Measurements from ENCODE around the gene PLEKHM2. TPM values are rescaled to one million over a fixed set of nuclear protein-coding genes. Genes with fewer than 3 reads are reported as not detected.

Gene PLEKHM2
- total RNA-seq, 1 experiment from 2014 or later = 33.3 TPM

- no peaks in the 10 kb centered on the region for H3K27me3 ChIP-seq (replicated peaks; ENCODE audit: control insufficient read depth, insufficient read depth, low read length)
- Mint-ChIP-seq H3K36me3 (ENCODE audit: insufficient read depth, unreplicated experiment) (peaks cover 2% of the 10 kb centered on the region), H3K4me3 (ENCODE audit: unreplicated experiment) (no peak overlapping the region), H3K27me3 (ENCODE audit: insufficient read depth, unreplicated experiment) (no peaks in the 10 kb centered on the region), H3K27ac (ENCODE audit: unreplicated experiment) (no peak overlapping the region), H3K4me1 (ENCODE audit: low read depth, unreplicated experiment) (peaks cover under 1% of the 10 kb centered on the region), H3K9me3 (ENCODE audit: unreplicated experiment) (no peaks in the 10 kb centered on the region)
- no peak overlapping the region for H3K4me3 ChIP-seq (ENCODE audit: low read depth, low read length)
- ChIA-PET CTCF (no interaction called here), POLR2A (no interaction called here)
- H3K4me1 ChIP-seq = no peaks in the 10 kb centered on the region
- H3K9me3 ChIP-seq = no peaks in the 10 kb centered on the region
- TF ChIP-seq CTCF (IDR thresholded peaks at IDR 0.05; ENCODE audit: insufficient read depth in 1 of 2, low read depth in 1 of 2, low read length in 1 of 2, severe bottlenecking in 1 of 2, unreplicated experiment in 1 of 2) = no peak
- BruUV-seq (replicated peaks) = no TSS peak
- no peaks in the 10 kb centered on the region for H3K36me3 ChIP-seq (ENCODE audit: control insufficient read depth, insufficient read depth, low read length)
- intact Hi-C loops (cut with micrococcal nuclease; ENCODE audit: unreplicated experiment) = no loop called here
- DNase-seq = no peak
These were observed 12.7 kb upstream of the PLEKHM2 start for GRCh38 chr1:15671430-15671829.

- Histone ChIP-seq H3K4me1 (0 out of 2 replicates have a peak, but pooled peaks cover 6% of the 10 kb centered on the region), H3K36me3 (ENCODE audit: control insufficient read depth, insufficient read depth, low read length) (no peaks in the 10 kb centered on the region), H3K27me3 (replicated peaks; ENCODE audit: control insufficient read depth, insufficient read depth, low read length) (no peaks in the 10 kb centered on the region), H3K4me3 (ENCODE audit: low read depth, low read length) (no peak overlapping the region), H3K9me3 (0 out of 2 replicates have a peak, but pooled peaks cover 5% of the 10 kb centered on the region)
- intact Hi-C loops (cut with micrococcal nuclease; ENCODE audit: unreplicated experiment) = no loop called here
- no peak for DNase-seq
- Mint-ChIP-seq H3K27ac (ENCODE audit: unreplicated experiment) (no peak overlapping the region), H3K4me1 (ENCODE audit: low read depth, unreplicated experiment) (peaks cover 8% of the 10 kb centered on the region), H3K4me3 (ENCODE audit: unreplicated experiment) (no peak overlapping the region), H3K9me3 (ENCODE audit: unreplicated experiment) (no peaks in the 10 kb centered on the region), H3K36me3 (ENCODE audit: insufficient read depth, unreplicated experiment) (no peaks in the 10 kb centered on the region), H3K27me3 (ENCODE audit: insufficient read depth, unreplicated experiment) (no peaks in the 10 kb centered on the region)
- CTCF ChIA-PET = no interaction called here
- BruUV-seq (replicated peaks) = no TSS peak
- no peak for TF ChIP-seq CTCF (IDR thresholded peaks at IDR 0.05; ENCODE audit: insufficient read depth in 1 of 2, low read depth in 1 of 2, low read length in 1 of 2, severe bottlenecking in 1 of 2, unreplicated experiment in 1 of 2)
- POLR2A ChIA-PET = no interaction called here
These were observed 9.5 kb upstream of the PLEKHM2 start for GRCh38 chr1:15674386-15675159.

- no peak overlapping the region for H3K27ac Mint-ChIP-seq (ENCODE audit: unreplicated experiment)
- ChIA-PET CTCF (interaction anchor here (0.6 kb wide), 1 partner anchor 11 kb away, joined by 4 read pairs; no protein-coding TSS in a partner anchor), POLR2A (no interaction called here)
- Histone ChIP-seq H3K4me3 (ENCODE audit: low read depth, low read length) (no peak overlapping the region), H3K27me3 (replicated peaks; ENCODE audit: control insufficient read depth, insufficient read depth, low read length) (no peaks in the 10 kb centered on the region), H3K4me1 (peaks cover 18% of the 10 kb centered on the region), H3K9me3 (0 out of 2 replicates have a peak, but pooled peaks cover 5% of the 10 kb centered on the region), H3K36me3 (ENCODE audit: control insufficient read depth, insufficient read depth, low read length) (no peaks in the 10 kb centered on the region)
- no peak for TF ChIP-seq CTCF (IDR thresholded peaks at IDR 0.05; ENCODE audit: insufficient read depth in 1 of 2, low read depth in 1 of 2, low read length in 1 of 2, severe bottlenecking in 1 of 2, unreplicated experiment in 1 of 2)
- no peak for DNase-seq
- intact Hi-C loops (cut with micrococcal nuclease; ENCODE audit: unreplicated experiment) = no loop called here
- H3K27me3 Mint-ChIP-seq (ENCODE audit: insufficient read depth, unreplicated experiment) = no peaks in the 10 kb centered on the region
- H3K36me3 Mint-ChIP-seq (ENCODE audit: insufficient read depth, unreplicated experiment) = no peaks in the 10 kb centered on the region
- BruUV-seq (replicated peaks) = no TSS peak
- no peak overlapping the region for H3K4me3 Mint-ChIP-seq (ENCODE audit: unreplicated experiment)
- H3K4me1 Mint-ChIP-seq (ENCODE audit: low read depth, unreplicated experiment) = peaks cover 16% of the 10 kb centered on the region
- H3K9me3 Mint-ChIP-seq (ENCODE audit: unreplicated experiment) = no peaks in the 10 kb centered on the region
These were observed 8.1 kb upstream of the PLEKHM2 start for GRCh38 chr1:15676010-15676409.

Measured in Caco-2 (cell line).